Activated CD8-positive, alpha-beta T cell treated with anti-CD3 and anti-CD28 coated beads for 36 hours (primary cell): ENCODE results near the gene CYRIA. TPM values are rescaled to one million over a fixed set of nuclear protein-coding genes. Genes with fewer than 3 reads are reported as not detected.

Experiments used
- ATAC-seq: fragments of 200-7000 bp; cut with Tn5 transposase; one replicate; pipeline ENCODE4 v1.10.0; 2021; ENCODE audit warnings: mild to moderate bottlenecking, moderate library complexity
- CTCF ChIA-PET: fragments of 350-600 bp; sonication (Branson Sonifier 250); formaldehyde crosslinking; loops from one replicate; lab custom pipeline; 2021; ENCODE audit warnings: antibody characterized with exemption; lab: Charles Lee
- POLR2A ChIA-PET: fragments of 350-600 bp; sonication (Branson Sonifier 250); formaldehyde crosslinking; loops from one replicate; lab custom pipeline; 2021; ENCODE audit warnings: antibody characterized with exemption; lab: Charles Lee
- DNase-seq: peaks from one replicate; pipeline ENCODE4 v3.0.0-alpha.2; 2020
- H3K27ac Mint-ChIP-seq: one replicate; pipeline ENCODE4 v1.8.0; 2021; ENCODE audit warnings: mild to moderate bottlenecking, mixed read lengths
- H3K27me3 Mint-ChIP-seq: one replicate; pipeline ENCODE4 v1.8.0; 2021; ENCODE audit warnings: mixed read lengths
- H3K36me3 Mint-ChIP-seq: one replicate; pipeline ENCODE4 v1.8.0; 2021; ENCODE audit warnings: low read depth, mixed read lengths
- H3K4me1 Mint-ChIP-seq: one replicate; pipeline ENCODE4 v1.8.0; 2021; ENCODE audit warnings: low read depth, mixed read lengths
- H3K4me3 Mint-ChIP-seq: one replicate; pipeline ENCODE4 v1.8.0; 2021; ENCODE audit warnings: mild to moderate bottlenecking, moderate library complexity, mixed read lengths
- H3K9me3 Mint-ChIP-seq: one replicate; pipeline ENCODE4 v1.8.0; 2021; ENCODE audit warnings: mixed read lengths
- intact Hi-C: fragments of 100-400 bp; cut with micrococcal nuclease; formaldehyde crosslinking; loops from one replicate; pipeline ENCODE4 v1.10.0; 2022
- total RNA-seq, 2 experiments: library from RNA; stranded (reverse); gene quantifications; one replicate each; pipeline ENCODE4 v1.2.3, GENCODE V29; 2021
- TF ChIP-seq, protein P1 (sequence below): fragments of 200-600 bp; IDR thresholded peaks from one replicate; pipeline ENCODE4 v1.8.0; 2022; ENCODE audit warnings: antibody characterized with exemption, mild to moderate bottlenecking

The CYRIA gene
- total RNA-seq, 2 experiments from 2014 or later: 0.70 to 0.72 TPM

DNA sequence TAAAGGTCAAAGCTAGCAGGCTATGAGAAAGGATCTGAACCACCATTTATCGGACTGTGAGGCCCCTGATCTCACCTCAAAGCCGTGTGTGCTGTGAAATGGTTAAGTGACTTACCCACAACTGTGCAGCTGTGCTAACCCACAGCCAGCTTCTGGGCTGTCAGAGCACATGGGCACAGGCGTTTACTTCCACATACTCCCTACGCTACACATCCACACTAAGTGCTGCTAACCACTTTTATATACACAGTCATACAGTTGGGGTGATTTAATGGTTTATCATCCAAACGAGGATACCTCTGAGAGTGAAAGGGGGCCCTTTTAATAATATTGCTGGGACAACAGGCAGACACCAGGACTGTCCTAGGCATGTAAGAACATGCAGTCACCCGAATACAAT, 37.3 kb downstream of the CYRIA start:
- CTCF ChIA-PET: no interaction called here
- Mint-ChIP-seq H3K27ac (no peak overlapping the region), H3K4me3 (no peak overlapping the region), H3K36me3 (no peaks in the 10 kb centered on the region), H3K9me3 (no peaks in the 10 kb centered on the region), H3K27me3 (peaks cover 5% of the 10 kb centered on the region), H3K4me1 (peaks cover 12% of the 10 kb centered on the region)
- intact Hi-C loops: no loop called here
- DNase-seq (no peak), ATAC-seq (peak; percentile 42)
- TF ChIP-seq, protein P1, sequence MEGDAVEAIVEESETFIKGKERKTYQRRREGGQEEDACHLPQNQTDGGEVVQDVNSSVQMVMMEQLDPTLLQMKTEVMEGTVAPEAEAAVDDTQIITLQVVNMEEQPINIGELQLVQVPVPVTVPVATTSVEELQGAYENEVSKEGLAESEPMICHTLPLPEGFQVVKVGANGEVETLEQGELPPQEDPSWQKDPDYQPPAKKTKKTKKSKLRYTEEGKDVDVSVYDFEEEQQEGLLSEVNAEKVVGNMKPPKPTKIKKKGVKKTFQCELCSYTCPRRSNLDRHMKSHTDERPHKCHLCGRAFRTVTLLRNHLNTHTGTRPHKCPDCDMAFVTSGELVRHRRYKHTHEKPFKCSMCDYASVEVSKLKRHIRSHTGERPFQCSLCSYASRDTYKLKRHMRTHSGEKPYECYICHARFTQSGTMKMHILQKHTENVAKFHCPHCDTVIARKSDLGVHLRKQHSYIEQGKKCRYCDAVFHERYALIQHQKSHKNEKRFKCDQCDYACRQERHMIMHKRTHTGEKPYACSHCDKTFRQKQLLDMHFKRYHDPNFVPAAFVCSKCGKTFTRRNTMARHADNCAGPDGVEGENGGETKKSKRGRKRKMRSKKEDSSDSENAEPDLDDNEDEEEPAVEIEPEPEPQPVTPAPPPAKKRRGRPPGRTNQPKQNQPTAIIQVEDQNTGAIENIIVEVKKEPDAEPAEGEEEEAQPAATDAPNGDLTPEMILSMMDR: no peak
- POLR2A ChIA-PET: no interaction called here

DNA sequence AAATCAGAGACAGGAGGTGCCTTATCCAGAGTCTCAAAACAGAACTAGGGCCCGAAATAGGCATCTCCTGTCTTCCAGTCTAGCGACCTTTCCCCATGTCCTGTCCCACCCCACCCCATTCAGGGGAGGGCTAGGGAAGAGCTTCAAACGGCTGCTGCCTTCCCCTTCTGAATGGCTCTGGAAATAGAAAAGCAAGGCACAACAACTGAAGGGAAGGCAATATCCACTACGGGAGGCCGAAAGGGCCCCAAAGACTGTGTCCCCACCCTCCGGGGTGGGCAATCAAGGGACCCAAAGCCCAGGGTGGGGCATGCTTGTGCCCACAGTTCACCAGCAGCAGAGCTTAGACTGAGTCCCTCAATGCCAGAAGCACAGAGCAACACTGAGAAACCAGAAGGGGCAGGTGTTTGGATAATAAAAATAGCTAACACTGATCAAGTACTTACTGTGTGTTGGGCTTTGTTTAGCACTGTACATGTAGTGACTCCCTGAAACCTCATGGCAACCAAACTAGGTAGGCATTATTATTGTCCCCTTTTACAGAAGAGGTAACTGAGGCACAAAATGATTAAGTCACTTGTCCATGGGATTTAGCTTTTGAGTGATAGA, 38.5 kb downstream of the CYRIA start:
- ChIA-PET POLR2A (interaction anchor here (0.6 kb wide), 1 partner anchor 1189 kb away, joined by 3 read pairs; no protein-coding TSS in a partner anchor), CTCF (no interaction called here)
- Mint-ChIP-seq H3K27me3 (peaks cover 1% of the 10 kb centered on the region), H3K27ac (no peak overlapping the region), H3K36me3 (no peaks in the 10 kb centered on the region), H3K4me1 (peaks cover 12% of the 10 kb centered on the region), H3K4me3 (no peak overlapping the region), H3K9me3 (no peaks in the 10 kb centered on the region)
- no peak for ATAC-seq
- intact Hi-C loops: no loop called here
- TF ChIP-seq, protein P1: no peak
- no peak for DNase-seq

- POLR2A ChIA-PET: interaction anchor here (0.6 kb wide), 1 partner anchor 1188 kb away, joined by 3 read pairs; no protein-coding TSS in a partner anchor
- Mint-ChIP-seq H3K27ac (no peak overlapping the region), H3K36me3 (no peaks in the 10 kb centered on the region), H3K4me3 (no peak overlapping the region), H3K9me3 (no peaks in the 10 kb centered on the region), H3K27me3 (peaks cover 1% of the 10 kb centered on the region), H3K4me1 (peaks cover 12% of the 10 kb centered on the region)
- ATAC-seq: no peak
- TF ChIP-seq, protein P1: no peak
- DNase-seq: no peak
- CTCF ChIA-PET: no interaction called here
- intact Hi-C loops: no loop called here
Measured at GRCh38 chr2:16626497-16626896, 39.1 kb downstream of the CYRIA start.

DNA sequence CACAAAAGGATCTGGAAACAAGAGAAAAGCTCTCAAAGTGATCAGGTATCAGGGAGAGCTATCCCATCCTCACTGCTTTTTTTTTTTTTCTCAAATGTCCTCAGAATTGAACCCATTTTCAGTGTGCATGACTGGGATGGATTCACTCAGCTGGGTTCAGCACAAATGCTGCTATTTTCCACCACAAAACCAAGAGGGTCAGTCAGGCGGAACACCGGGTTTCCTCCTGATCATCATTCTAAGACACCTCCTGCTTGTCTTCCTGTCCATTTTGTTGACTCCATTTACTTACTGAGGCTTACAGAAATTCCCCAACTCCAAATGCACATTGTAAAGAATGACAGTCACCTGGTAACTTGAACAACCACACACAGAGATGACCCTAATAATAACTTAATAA, 39.9 kb downstream of the CYRIA start:
- ChIA-PET POLR2A (no interaction called here), CTCF (interaction anchor here (0.9 kb wide), 1 partner anchor 17 kb away, joined by 3 read pairs; no protein-coding TSS in a partner anchor)
- Mint-ChIP-seq H3K4me3 (no peak overlapping the region), H3K9me3 (no peaks in the 10 kb centered on the region), H3K36me3 (no peaks in the 10 kb centered on the region), H3K27me3 (peaks cover 1% of the 10 kb centered on the region), H3K4me1 (peaks cover 12% of the 10 kb centered on the region), H3K27ac (no peak overlapping the region)
- TF ChIP-seq, protein P1: no peak
- no peak for DNase-seq
- ATAC-seq: no peak
- intact Hi-C loops: no loop called here

DNA sequence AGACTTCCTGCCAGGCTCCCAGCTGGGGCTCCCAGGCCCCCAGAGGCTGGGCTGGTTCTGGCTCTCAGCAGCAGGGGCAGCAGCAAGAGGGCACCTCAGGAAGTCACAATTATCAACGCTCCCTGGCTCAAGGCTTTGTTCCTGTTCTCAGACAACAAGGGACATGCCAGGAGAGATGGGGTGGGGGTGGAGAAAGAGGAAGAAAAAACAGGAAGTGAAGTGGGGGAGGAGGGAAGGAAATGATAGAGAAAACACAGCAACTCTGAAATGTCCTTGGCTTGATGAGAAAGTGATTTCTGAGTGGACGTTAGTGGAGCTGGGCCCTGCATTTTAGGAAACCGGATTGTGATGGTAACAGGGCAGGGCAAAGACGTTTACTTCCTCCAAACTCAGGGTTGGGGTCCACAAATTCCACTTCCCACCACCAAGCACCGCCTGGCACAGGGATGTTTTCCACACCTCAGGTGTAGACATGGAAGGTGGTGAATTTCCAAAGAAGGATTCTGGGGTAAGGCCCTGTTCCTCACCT, 40.4 kb downstream of the CYRIA start:
- ATAC-seq (no peak), DNase-seq (no peak)
- intact Hi-C loops: no loop called here
- H3K36me3 Mint-ChIP-seq: no peaks in the 10 kb centered on the region
- H3K27me3 Mint-ChIP-seq: peaks cover 1% of the 10 kb centered on the region
- H3K4me3 Mint-ChIP-seq: no peak overlapping the region
- ChIA-PET CTCF (interaction anchor here (0.9 kb wide), 1 partner anchor 16 kb away, joined by 3 read pairs; no protein-coding TSS in a partner anchor), POLR2A (no interaction called here)
- no peak overlapping the region for H3K27ac Mint-ChIP-seq
- H3K4me1 Mint-ChIP-seq: peaks cover 12% of the 10 kb centered on the region
- TF ChIP-seq, protein P1: no peak
- H3K9me3 Mint-ChIP-seq: no peaks in the 10 kb centered on the region
